ENCODE measurements around the gene SDHAF1. TPM values are rescaled to one million over a fixed set of nuclear protein-coding genes. Genes with fewer than 3 reads are reported as not detected.

The SDHAF1 gene
- total RNA-seq, 1 donor from 2014 or later = 17.7 TPM

DNA sequence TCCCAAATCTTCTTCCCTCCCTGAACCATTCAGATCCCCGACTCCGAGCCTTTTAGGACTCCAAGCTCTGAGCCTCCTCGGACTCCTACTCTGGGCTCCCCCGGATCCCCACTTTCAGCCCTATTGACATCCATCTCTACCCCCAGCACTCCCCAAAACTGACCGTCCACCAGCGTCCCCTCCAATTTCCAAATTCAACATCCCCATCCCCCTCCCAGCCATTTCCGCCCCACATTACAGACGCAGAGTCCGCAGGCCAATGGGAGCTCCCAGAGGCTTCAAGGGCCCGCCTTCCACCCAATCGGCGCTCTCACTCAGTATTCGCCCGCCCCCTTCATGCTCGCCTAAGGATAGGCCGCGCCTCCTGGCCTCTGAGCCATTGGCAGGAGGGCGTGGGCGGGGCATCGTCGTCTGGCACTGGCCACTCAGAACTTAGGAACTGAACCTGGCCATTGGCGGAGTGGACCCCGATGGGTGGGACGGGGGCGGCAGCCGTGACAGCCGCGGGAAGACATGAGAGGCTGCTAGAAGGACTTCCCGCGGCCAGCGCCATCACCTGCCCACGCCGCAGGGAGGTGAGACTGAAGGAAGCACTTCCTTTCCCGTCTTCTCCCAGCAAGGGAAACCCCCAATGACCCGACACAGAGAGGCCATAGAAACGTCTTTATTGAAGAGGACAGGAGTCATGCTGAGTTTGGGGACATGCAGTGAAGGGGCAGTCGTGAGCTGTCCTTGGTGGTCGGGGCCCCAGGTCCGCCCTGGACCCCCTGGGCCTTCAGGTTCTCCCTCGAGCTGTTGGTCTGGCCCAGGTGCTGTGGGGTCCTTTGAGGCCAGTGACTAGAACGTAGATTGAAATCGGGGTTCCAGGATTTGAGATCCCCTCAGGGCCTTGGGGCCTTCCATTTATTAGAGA is 19.3 kb downstream of the SDHAF1 start, which contains the start of gene ALKBH6:
Gene ALKBH6 (minus strand): TSS at position 202 of the 913 bp plus-strand sequence. CDS start 816 bp downstream, outside the sequence.
- TF ChIP-seq, protein P1, sequence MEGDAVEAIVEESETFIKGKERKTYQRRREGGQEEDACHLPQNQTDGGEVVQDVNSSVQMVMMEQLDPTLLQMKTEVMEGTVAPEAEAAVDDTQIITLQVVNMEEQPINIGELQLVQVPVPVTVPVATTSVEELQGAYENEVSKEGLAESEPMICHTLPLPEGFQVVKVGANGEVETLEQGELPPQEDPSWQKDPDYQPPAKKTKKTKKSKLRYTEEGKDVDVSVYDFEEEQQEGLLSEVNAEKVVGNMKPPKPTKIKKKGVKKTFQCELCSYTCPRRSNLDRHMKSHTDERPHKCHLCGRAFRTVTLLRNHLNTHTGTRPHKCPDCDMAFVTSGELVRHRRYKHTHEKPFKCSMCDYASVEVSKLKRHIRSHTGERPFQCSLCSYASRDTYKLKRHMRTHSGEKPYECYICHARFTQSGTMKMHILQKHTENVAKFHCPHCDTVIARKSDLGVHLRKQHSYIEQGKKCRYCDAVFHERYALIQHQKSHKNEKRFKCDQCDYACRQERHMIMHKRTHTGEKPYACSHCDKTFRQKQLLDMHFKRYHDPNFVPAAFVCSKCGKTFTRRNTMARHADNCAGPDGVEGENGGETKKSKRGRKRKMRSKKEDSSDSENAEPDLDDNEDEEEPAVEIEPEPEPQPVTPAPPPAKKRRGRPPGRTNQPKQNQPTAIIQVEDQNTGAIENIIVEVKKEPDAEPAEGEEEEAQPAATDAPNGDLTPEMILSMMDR (IDR thresholded peaks at IDR 0.05; ENCODE audit: partially characterized antibody, unreplicated experiment) = no peak
- DNase-seq = peak; percentile 100
- Mint-ChIP-seq H3K36me3 (ENCODE audit: unreplicated experiment) (peaks cover 7% of the 10 kb centered on the region), H3K27ac (ENCODE audit: unreplicated experiment) (peak within 1 kb of the TSS; percentile 81), H3K4me3 (ENCODE audit: unreplicated experiment) (peak within 1 kb of the TSS; percentile 99), H3K9me3 (ENCODE audit: unreplicated experiment) (peaks cover 3% of the 10 kb centered on the region), H3K27me3 (ENCODE audit: unreplicated experiment) (peaks cover 9% of the 10 kb centered on the region), H3K4me1 (ENCODE audit: low read depth, unreplicated experiment) (peaks cover 12% of the 10 kb centered on the region)

DNA sequence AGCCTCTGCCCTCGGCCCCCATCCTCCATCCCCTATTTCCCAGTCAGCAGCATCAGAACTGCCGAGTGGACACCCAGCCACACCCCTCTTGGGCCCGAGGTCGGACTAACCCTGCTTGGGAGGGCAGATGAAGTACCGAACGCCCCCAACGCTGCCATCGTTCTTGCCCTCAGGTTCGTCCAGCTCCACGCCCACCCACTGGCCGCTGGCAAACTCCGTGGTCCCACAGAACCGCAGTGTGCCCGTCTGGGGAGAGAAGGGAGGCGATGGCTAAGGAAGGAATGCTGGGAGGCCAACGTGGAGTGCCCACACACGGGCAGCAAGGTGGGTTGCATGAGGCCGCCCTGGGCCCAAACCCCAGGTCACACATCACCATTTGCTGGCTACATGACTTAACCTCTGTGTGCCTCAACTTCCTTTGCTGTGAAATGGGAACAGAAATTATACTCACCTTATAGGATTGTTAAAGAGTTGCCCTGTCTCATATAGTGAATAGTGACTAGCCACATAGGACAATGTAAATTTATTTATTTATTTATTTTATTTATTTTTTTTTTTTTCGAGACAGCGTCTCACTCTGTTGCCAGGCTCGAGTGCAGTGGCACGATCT is 24.2 kb downstream of the SDHAF1 start:
- DNase-seq = no peak
- Mint-ChIP-seq H3K27ac (ENCODE audit: unreplicated experiment) (no peak overlapping the region), H3K4me3 (ENCODE audit: unreplicated experiment) (no peak overlapping the region), H3K27me3 (ENCODE audit: unreplicated experiment) (peaks cover 10% of the 10 kb centered on the region), H3K4me1 (ENCODE audit: low read depth, unreplicated experiment) (peaks cover 2% of the 10 kb centered on the region), H3K36me3 (ENCODE audit: unreplicated experiment) (peaks cover 14% of the 10 kb centered on the region), H3K9me3 (ENCODE audit: unreplicated experiment) (peaks cover 1% of the 10 kb centered on the region)
- TF ChIP-seq, protein P1 (IDR thresholded peaks at IDR 0.05; ENCODE audit: partially characterized antibody, unreplicated experiment) = no peak

DNA sequence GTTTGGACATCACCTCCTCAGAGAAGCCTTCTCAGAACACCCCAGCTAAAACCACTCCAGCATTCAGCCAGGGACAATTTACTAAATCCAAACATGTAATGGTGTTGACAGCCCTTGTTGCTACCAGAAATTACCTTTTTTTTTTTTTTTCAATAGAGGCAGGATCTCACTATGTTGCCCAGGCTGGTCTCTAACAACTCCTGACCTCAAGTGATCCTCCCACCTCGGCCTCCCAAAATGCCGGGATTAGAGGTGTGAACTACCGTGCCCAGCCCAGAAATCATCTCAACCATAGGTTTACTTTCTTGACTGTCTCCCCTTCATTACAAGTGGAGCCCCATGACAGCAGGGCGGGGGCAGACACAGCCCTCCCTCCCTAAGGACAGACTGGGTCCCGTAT is 28.4 kb downstream of the SDHAF1 start:
- H3K4me1 Mint-ChIP-seq (ENCODE audit: low read depth, unreplicated experiment) = no peaks in the 10 kb centered on the region
- peaks cover 8% of the 10 kb centered on the region for H3K27me3 Mint-ChIP-seq (ENCODE audit: unreplicated experiment)
- H3K4me3 Mint-ChIP-seq (ENCODE audit: unreplicated experiment) = no peak overlapping the region
- H3K27ac Mint-ChIP-seq (ENCODE audit: unreplicated experiment) = no peak overlapping the region
- TF ChIP-seq, protein P1 (IDR thresholded peaks at IDR 0.05; ENCODE audit: partially characterized antibody, unreplicated experiment) = no peak
- H3K36me3 Mint-ChIP-seq (ENCODE audit: unreplicated experiment) = peaks cover 7% of the 10 kb centered on the region
- H3K9me3 Mint-ChIP-seq (ENCODE audit: unreplicated experiment) = no peaks in the 10 kb centered on the region
- DNase-seq = no peak

DNA sequence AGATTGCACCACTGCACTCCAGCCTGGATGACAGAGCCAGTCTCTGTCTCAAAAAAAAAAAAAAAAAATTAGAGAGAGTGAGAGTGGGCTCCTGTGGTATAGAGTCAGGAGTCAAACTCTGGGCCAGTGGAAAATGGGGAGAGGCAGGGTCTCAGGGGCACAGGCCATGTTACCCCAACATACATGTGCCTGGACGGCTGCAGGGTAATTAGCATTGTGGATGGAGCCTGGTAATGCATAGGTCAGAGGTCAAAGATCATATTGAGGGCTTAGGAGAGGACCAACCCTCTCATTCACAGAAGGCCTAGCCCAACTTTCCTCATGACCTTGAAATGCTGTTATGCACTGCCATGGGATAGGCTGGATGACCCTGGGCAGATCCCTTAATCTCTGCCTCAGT is 30.6 kb downstream of the SDHAF1 start:
- Mint-ChIP-seq H3K36me3 (ENCODE audit: unreplicated experiment) (peaks cover 7% of the 10 kb centered on the region), H3K27ac (ENCODE audit: unreplicated experiment) (no peak overlapping the region), H3K4me1 (ENCODE audit: low read depth, unreplicated experiment) (no peaks in the 10 kb centered on the region), H3K4me3 (ENCODE audit: unreplicated experiment) (no peak overlapping the region), H3K27me3 (ENCODE audit: unreplicated experiment) (peaks cover 13% of the 10 kb centered on the region), H3K9me3 (ENCODE audit: unreplicated experiment) (no peaks in the 10 kb centered on the region)
- TF ChIP-seq, protein P1 (IDR thresholded peaks at IDR 0.05; ENCODE audit: partially characterized antibody, unreplicated experiment) = no peak
- no peak for DNase-seq

All from glutamatergic neuron (in vitro differentiated cells).